Activated B cell treated with CpG ODN at 0.5 μM for 24 hours (primary cell): ENCODE results near the gene WDR64. TPM values are rescaled to one million over a fixed set of nuclear protein-coding genes. Genes with fewer than 3 reads are reported as not detected.

Experiments used
- ATAC-seq: fragments of 200-7000 bp; cut with Tn5 transposase; one replicate; pipeline ENCODE4 v1.10.0; 2021; ENCODE audit warnings: low read depth, mild to moderate bottlenecking, moderate library complexity
- CTCF ChIA-PET: fragments of 350-600 bp; sonication (Branson Sonifier 250); formaldehyde crosslinking; loops from one replicate; lab custom pipeline; 2021; ENCODE audit warnings: antibody characterized with exemption; lab: Charles Lee
- POLR2A ChIA-PET: fragments of 350-600 bp; sonication (Branson Sonifier 250); formaldehyde crosslinking; loops from one replicate; lab custom pipeline; 2021; ENCODE audit warnings: antibody characterized with exemption; lab: Charles Lee
- DNase-seq: peaks from one replicate; pipeline ENCODE4 v3.0.0; 2022
- H3K27ac Mint-ChIP-seq: one replicate; pipeline ENCODE4 v1.8.0; 2020; ENCODE audit warnings: mixed read lengths
- H3K27me3 Mint-ChIP-seq: one replicate; pipeline ENCODE4 v1.8.0; 2021; ENCODE audit warnings: mixed read lengths
- H3K36me3 Mint-ChIP-seq: one replicate; pipeline ENCODE4 v1.8.0; 2021; ENCODE audit warnings: low read depth, mixed read lengths
- H3K4me1 Mint-ChIP-seq: one replicate; pipeline ENCODE4 v1.8.0; 2021; ENCODE audit warnings: mixed read lengths
- H3K4me3 Mint-ChIP-seq: one replicate; pipeline ENCODE4 v1.8.0; 2020; ENCODE audit warnings: mild to moderate bottlenecking, mixed read lengths
- H3K9me3 Mint-ChIP-seq: one replicate; pipeline ENCODE4 v1.8.0; 2020; ENCODE audit warnings: mixed read lengths
- CTCF ChIP-seq: fragments of 200-600 bp; IDR thresholded peaks from one replicate; pipeline ENCODE4 v1.8.0; 2022; ENCODE audit warnings: antibody characterized with exemption, mild to moderate bottlenecking
- intact Hi-C: fragments of 100-400 bp; cut with micrococcal nuclease; formaldehyde crosslinking; loops from one replicate; pipeline ENCODE4 v1.15.1; 2024
- total RNA-seq: library from RNA; stranded (reverse); gene quantifications from 2 replicates; pipeline ENCODE4 v1.2.3, GENCODE V29; 2022

WDR64 gene
- total RNA-seq, 1 donor from 2014 or later = 0.58 TPM

- intact Hi-C loops = no loop called here
- Mint-ChIP-seq H3K9me3 (no peaks in the 10 kb centered on the region), H3K4me3 (no peak overlapping the region), H3K27me3 (peaks cover 17% of the 10 kb centered on the region), H3K36me3 (no peaks in the 10 kb centered on the region), H3K27ac (no peak overlapping the region), H3K4me1 (no peaks in the 10 kb centered on the region)
- ChIA-PET CTCF (no interaction called here), POLR2A (no interaction called here)
- no peak for DNase-seq
- no peak for TF ChIP-seq CTCF
- no peak for ATAC-seq
Measured at GRCh38 chr1:241782396-241782795, 130.3 kb downstream of the WDR64 start.

- Mint-ChIP-seq H3K9me3 (no peaks in the 10 kb centered on the region), H3K27me3 (peaks cover 10% of the 10 kb centered on the region), H3K36me3 (no peaks in the 10 kb centered on the region), H3K4me1 (no peaks in the 10 kb centered on the region), H3K4me3 (no peak overlapping the region), H3K27ac (no peak overlapping the region)
- CTCF ChIA-PET = no interaction called here
- no peak for ATAC-seq
- intact Hi-C loops = no loop called here
- POLR2A ChIA-PET = interaction anchor here (0.6 kb wide), 1 partner anchor 211 kb away, joined by 4 read pairs; the partner anchor contains the start of gene MAP1LC3C
- DNase-seq = no peak
- no peak for TF ChIP-seq CTCF
Measured at GRCh38 chr1:241787691-241788090, 135.6 kb downstream of the WDR64 start.

- intact Hi-C loops = no loop called here
Measured at GRCh38 chr1:241789061-241789460, 137.0 kb downstream of the WDR64 start.

GRCh38 chr1:241799416-241799815 lies 147.3 kb downstream of the WDR64 start:
- intact Hi-C loops = no loop called here
- H3K9me3 Mint-ChIP-seq = no peaks in the 10 kb centered on the region
- TF ChIP-seq CTCF = no peak
- ChIA-PET POLR2A (no interaction called here), CTCF (no interaction called here)
- H3K27ac Mint-ChIP-seq = no peak overlapping the region
- no peak for DNase-seq
- no peaks in the 10 kb centered on the region for H3K36me3 Mint-ChIP-seq
- no peak for ATAC-seq
- peaks cover 18% of the 10 kb centered on the region for H3K27me3 Mint-ChIP-seq
- no peaks in the 10 kb centered on the region for H3K4me1 Mint-ChIP-seq
- no peak overlapping the region for H3K4me3 Mint-ChIP-seq

More at GRCh38 chr1:241789061-241789460, 137.0 kb downstream of the WDR64 start:
- Mint-ChIP-seq H3K9me3 (no peaks in the 10 kb centered on the region), H3K4me3 (no peak overlapping the region), H3K36me3 (no peaks in the 10 kb centered on the region), H3K27me3 (peaks cover 8% of the 10 kb centered on the region), H3K4me1 (no peaks in the 10 kb centered on the region), H3K27ac (no peak overlapping the region)
- no peak for TF ChIP-seq CTCF
- ATAC-seq (no peak), DNase-seq (no peak)
- ChIA-PET POLR2A (no interaction called here), CTCF (no interaction called here)

GRCh38 chr1:241800640-241801039 lies 148.6 kb downstream of the WDR64 start:
- ChIA-PET POLR2A (no interaction called here), CTCF (no interaction called here)
- intact Hi-C loops = no loop called here
- H3K9me3 Mint-ChIP-seq = no peaks in the 10 kb centered on the region
- ATAC-seq (no peak), DNase-seq (no peak)
- no peak overlapping the region for H3K27ac Mint-ChIP-seq
- no peak overlapping the region for H3K4me3 Mint-ChIP-seq
- no peaks in the 10 kb centered on the region for H3K36me3 Mint-ChIP-seq
- peaks cover 18% of the 10 kb centered on the region for H3K27me3 Mint-ChIP-seq
- no peak for TF ChIP-seq CTCF
- H3K4me1 Mint-ChIP-seq = no peaks in the 10 kb centered on the region
